Kidney epithelial cell (primary cell): Measurements from ENCODE around the gene PLAU. TPM values are rescaled to one million over a fixed set of nuclear protein-coding genes. Genes with fewer than 3 reads are reported as not detected.

Experiments
- DNase-seq: peaks from one replicate; pipeline ENCODE4 v3.0.0-alpha.2; 2010; ENCODE audit warnings: low read depth
- H3K27me3 ChIP-seq: 2 replicates; pipeline ENCODE4 v1.6.0; 2011; ENCODE audit warnings: low read length; ENCODE audit not compliant: control insufficient read depth, insufficient read depth
- H3K36me3 ChIP-seq: 2 replicates; pipeline ENCODE4 v1.5.1; 2011; ENCODE audit warnings: low read length; ENCODE audit not compliant: control insufficient read depth, insufficient read depth
- H3K4me3 ChIP-seq: 2 replicates; pipeline ENCODE4 v1.5.1; 2011; ENCODE audit warnings: low read depth, mild to moderate bottlenecking, control low read depth, low read length
- total RNA-seq: library from RNA; depleted of rRNA; stranded (reverse); fragments of >200 nt; gene quantifications from 2 replicates; pipeline ENCODE4 v1.2.3, GENCODE V29; 2015
- TF ChIP-seq, protein P1 (sequence below): IDR thresholded peaks from 2 replicates; pipeline ENCODE4 v1.5.1; 2011; ENCODE audit warnings: mild to moderate bottlenecking, moderate library complexity, low read length, control low read depth, inconsistent platforms; ENCODE audit not compliant: insufficient read depth, poor library complexity, severe bottlenecking

Gene PLAU
- total RNA-seq, 1 donor from 2014 or later, result 709 TPM

DNA sequence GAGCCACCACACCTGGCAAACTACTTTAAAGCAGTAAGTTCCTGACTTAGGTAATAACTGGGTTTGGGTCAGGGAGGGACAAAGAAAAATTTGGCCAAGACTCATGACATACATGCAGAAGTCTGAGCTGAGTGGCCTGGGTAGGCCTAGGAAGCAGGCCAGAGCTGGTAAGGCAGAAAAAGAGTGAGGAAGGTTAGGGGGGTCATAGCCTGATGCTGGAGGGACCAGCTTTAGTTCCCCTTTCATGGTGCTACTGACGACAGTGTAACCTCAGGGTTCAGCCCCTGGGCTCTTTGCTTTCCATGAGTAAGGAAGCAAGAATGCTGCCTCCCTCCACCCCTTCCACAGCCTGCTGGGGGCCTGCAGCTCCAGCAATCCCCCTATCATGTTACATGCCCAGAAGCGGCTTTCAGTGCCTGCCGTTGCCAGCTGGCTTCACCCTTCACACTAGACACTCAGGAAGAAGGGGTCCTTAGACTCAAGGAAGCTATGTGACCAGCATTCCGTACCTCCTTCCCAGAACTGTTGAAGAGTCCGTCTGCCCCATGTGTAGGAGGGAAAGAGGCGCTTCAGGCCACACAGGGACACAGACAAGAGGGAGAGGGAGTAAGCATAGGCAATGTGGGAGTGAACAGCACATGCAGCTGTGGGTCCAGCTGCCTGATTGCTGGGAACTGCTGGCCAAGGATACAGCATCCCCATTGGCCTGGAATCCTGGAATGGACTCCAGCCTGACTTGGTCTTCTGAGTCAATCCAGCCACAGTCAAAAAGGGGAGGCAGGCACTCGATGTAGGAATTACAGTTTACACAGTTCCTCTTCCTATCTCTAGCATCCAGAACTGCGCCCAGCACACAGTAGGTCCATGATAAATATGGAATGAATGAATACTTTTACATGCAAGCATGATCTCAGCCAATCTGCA, 4.1 kb upstream of the PLAU start:
- peak; percentile 96 for DNase-seq
- H3K27me3 ChIP-seq, result no peaks in the 10 kb centered on the region
- H3K36me3 ChIP-seq, result no peaks in the 10 kb centered on the region
- H3K4me3 ChIP-seq, result no peak overlapping the region
- TF ChIP-seq, protein P1, sequence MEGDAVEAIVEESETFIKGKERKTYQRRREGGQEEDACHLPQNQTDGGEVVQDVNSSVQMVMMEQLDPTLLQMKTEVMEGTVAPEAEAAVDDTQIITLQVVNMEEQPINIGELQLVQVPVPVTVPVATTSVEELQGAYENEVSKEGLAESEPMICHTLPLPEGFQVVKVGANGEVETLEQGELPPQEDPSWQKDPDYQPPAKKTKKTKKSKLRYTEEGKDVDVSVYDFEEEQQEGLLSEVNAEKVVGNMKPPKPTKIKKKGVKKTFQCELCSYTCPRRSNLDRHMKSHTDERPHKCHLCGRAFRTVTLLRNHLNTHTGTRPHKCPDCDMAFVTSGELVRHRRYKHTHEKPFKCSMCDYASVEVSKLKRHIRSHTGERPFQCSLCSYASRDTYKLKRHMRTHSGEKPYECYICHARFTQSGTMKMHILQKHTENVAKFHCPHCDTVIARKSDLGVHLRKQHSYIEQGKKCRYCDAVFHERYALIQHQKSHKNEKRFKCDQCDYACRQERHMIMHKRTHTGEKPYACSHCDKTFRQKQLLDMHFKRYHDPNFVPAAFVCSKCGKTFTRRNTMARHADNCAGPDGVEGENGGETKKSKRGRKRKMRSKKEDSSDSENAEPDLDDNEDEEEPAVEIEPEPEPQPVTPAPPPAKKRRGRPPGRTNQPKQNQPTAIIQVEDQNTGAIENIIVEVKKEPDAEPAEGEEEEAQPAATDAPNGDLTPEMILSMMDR, result no peak

DNA sequence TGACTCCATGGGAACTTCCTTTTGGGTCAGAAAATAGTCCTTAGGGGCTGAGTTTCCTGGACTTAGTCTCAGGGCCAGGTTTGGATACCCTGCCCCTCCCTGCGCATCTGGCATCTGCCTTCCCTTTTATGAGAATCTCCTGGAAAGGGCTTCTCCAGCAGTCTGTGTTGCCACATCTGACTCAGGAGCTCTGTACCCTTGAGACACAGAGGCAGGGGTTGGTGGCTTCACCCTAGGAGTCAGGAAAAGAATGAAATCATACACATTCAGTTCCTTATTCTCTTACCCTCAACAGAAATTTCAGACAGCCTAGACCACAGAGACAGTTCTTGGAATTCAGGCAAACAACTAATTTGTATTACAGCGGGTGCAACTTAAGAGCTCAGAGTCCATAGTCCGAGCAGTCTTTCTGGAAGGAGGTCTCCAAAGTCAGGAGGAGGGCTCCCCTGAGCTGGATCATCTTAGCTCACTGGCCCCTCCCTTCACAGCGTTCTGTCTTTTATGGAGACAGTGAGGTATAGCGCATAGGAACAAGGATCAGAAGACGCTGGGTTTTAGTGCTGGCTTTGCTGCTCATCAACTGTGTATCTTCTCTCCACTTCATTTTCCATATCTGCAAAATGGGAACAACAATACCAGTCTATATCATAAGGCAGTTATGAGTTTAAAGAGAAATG, 3.0 kb upstream of the PLAU start:
- Histone ChIP-seq H3K36me3 (no peaks in the 10 kb centered on the region), H3K27me3 (no peaks in the 10 kb centered on the region), H3K4me3 (no peak overlapping the region)
- TF ChIP-seq, protein P1, result no peak
- no peak for DNase-seq

DNA sequence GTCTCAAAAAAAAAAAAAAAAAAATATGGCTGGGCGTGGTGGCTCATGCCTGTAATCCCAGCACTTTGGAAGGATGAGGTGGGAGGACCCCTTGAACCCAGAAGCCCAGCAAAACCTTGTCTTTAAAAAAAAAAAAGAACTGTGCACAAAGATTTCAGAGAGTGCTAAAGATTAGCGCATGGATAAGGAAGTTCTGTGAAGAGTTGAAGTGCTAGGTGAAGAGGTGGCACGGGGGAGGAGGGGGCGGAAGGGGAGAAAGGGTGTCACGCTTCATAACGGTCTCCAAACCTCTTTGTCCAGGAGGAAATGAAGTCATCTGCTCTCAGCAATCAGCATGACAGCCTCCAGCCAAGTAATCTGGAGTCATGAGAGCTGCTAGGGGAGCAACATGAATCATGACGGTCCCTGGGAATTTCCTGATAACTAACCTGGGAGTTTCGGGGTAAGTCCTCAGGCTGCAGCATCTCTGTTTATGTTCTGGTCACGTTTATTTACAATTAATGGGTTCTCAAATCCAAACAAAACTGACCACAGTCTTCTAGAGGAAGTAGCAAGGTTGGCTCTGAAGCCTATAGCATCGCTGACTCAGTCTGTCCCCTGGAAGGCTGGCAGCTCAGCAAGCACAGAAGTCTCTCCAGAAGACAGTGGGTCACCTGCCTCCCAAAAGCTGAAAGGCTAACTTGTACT, 1.9 kb upstream of the PLAU start:
- H3K27me3 ChIP-seq, result no peaks in the 10 kb centered on the region
- DNase-seq, result peak; percentile 97
- no peak overlapping the region for H3K4me3 ChIP-seq
- peaks cover 2% of the 10 kb centered on the region for H3K36me3 ChIP-seq
- TF ChIP-seq, protein P1, result no peak

DNA sequence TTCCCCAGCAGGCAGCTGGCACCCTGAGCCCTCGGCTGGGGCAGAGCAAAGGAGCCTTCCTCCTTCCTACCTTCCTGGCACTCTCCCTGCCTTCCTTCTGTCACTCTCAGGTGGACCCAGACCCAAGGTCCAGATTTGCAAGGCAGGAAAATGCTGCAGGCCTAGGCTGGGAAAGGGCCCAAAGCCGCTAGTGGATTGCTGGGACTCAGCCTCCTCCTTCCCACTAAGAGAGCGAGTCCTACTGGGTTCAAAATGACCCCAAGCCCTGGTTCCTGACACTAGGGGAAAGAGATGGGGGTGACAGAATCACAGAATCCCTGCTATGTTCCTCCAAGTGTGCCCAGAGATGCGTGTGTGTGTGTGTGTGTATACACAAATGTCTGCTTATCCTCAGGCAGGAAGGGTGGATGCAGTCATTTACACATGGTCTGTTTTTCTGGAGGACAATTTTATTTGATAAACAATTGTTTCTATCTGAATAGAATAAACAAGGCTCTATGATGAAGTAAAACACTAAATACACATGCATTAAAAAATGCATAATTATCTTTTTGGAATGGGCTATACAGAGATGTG, 1.3 kb upstream of the PLAU start:
- DNase-seq, result no peak
- TF ChIP-seq, protein P1, result no peak
- Histone ChIP-seq H3K27me3 (no peaks in the 10 kb centered on the region), H3K36me3 (peaks cover 3% of the 10 kb centered on the region), H3K4me3 (no peak overlapping the region)

DNA sequence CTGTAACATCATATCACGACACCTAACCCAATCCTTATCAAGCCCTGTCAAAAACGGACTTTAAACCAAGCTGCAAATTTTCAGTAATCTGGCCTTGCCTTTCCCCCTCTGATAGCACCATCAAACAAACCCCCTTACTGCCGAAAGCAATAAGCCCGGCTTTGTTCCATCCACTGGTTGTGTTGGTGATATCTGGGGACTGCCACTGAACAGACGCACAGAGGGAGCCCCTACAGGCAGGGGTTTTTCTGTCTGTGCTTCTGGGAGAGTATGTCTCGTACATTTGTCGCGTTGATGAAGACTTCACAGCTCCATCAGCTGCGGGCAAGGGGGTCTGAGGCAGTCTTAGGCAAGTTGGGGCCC, 550 bp upstream of the PLAU start:
- DNase-seq, result no peak

More for the DNA sequence above, 550 bp upstream of the PLAU start:
- Histone ChIP-seq H3K36me3 (peaks cover 3% of the 10 kb centered on the region), H3K4me3 (peak overlapping the region; percentile 71), H3K27me3 (no peaks in the 10 kb centered on the region)
- TF ChIP-seq, protein P1, result no peak
